Testis (tissue), 2 donors: Measurements from ENCODE around the gene HPS3.

ENCODE experiments used
- CTCF ChIP-seq, 3 experiments: fragments of 450-650 bp in 2 of 3; fragments of 200-600 bp in 1 of 3; sonication (generic) in 1 of 3; IDR thresholded peaks; one replicate each; pipeline ENCODE4 v1.5.1; 2016 to 2019; ENCODE audit warnings: antibody characterized with exemption in 3 of 3, mild to moderate bottlenecking in 2 of 3, moderate library complexity in 1 of 3
- POLR2A ChIP-seq: fragments of 450-650 bp; IDR thresholded peaks from one replicate; pipeline ENCODE4 v1.6.1; 2017; ENCODE audit warnings: antibody characterized with exemption, mild to moderate bottlenecking, moderate library complexity

- TF ChIP-seq POLR2A = no peak
- no peak for TF ChIP-seq CTCF (IDR thresholded peaks at IDR 0.05)
Measured at GRCh38 chr3:149080699-149081091, 48.7 kb upstream of the HPS3 start.
